GM19452 (cell line): ENCODE measurements around the gene SESN1.

ENCODE experiments used
- ATAC-seq: cut with Tn5 transposase; IDR thresholded peaks from one replicate; pipeline ENCODE4 v1.9.1; 2021; ENCODE audit not compliant: unreplicated experiment

SESN1 gene

DNA sequence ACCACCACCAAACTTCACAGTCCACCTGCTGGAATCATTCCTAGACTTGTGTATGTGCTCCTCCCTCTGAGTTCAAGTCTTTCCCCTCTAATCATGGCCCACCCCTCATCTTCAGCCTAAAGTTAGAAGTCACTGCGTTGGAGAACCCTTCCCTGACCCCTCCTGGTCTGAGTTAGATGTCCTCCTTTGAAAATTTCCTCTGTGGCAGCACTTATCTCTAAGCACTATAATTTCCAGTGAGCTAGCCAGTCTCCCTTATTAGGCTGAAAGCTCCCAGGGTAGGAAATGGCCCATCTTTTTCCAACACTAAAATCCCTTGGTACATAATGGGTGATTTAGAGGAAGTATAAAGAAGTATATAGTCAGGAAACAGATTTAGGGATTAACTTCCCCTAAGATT, 63.2 kb downstream of the SESN1 start:
- ATAC-seq = no peak

DNA sequence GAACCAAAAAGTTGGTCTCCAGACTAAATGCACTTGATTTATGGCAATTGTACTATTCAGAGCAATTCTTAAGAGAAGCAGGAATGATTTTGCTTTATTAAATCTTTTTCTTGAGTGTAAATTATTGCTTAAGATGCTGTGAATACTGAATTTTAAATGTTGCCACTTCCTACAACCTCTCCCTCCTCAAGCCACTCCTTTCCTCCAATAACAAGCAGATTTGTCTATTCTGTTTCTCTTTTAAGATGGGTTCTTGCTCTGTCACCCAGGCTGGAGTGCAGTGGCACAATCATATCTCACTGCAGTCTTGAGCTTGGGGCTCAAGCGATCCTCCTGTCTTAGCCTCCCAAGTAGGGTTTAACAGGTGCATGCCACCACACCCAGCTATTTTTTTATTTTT, 65.3 kb downstream of the SESN1 start:
- ATAC-seq = no peak

DNA sequence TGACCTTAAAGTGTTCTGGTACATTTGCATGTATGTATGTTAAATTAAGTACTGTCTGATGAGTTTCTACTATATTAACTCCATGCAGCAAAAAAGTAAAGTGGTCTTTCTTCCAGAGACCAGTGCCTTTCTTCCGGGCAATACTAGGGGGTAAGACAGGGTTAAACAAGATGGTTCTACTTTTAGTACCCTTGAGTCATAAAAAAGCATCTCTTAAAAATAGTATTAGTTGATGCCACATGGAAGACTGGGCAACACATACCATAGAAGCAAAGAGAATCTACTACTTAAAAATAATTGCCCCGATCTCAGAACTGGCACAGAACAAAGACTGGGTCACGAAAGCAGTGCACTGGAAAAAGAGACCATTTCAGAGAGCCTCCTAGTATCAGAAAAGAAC, 66.2 kb downstream of the SESN1 start:
- ATAC-seq = no peak

DNA sequence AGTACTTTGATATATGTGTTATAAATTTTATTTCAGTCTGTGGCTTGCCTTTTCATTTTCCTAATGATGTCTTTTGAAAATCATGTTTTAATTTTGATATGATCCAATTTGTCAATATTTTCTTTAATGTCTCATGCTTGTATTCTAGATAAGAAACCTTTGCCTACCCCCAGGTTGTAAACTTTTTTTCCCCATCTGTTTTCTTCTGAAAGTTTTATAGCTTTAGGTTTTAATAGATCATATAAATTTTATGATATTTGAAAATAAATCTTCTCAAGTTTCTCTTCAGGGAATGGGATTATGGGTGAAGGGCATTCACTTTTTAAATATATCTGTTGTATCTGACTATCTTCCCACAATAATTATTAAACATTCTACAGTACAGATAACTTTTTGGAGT, 66.7 kb downstream of the SESN1 start:
- ATAC-seq = no peak

DNA sequence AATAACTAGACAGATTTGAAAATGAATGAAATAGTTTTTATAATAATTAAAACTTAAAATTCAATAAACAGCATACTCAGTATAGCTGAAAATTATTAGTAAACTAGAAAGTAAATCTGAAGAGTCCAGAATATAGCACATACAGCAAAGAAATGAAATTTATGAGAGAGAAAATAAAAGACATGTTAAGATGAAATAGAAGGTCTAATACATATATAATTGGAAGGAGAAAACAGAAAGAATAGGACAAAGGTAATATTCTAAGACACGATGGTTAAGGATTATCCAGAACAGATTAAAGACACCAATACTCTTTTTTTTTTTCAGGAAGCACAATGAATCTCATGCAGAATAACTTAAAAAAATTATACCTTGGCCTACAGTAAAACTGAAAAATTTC, 69.0 kb downstream of the SESN1 start:
- ATAC-seq = no peak

DNA sequence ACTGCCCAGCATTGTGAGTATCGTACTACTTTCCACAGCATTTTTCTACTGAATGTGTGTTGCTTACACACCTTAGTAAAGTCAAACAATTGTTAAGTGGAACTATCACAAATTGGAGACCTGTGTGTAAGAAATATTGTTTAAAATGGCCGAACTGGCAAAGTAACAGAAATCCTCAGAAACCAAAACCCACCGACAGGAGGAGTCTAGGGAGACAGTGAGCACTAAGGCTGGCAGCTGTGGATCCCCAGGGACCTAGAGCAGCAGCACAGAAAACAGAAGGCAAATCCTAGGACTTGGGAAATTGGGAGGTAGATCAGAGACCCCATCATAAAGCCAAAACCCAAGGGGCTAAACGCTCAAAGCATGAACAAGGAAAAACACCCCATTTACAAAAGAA, 69.9 kb downstream of the SESN1 start:
- ATAC-seq = no peak

DNA sequence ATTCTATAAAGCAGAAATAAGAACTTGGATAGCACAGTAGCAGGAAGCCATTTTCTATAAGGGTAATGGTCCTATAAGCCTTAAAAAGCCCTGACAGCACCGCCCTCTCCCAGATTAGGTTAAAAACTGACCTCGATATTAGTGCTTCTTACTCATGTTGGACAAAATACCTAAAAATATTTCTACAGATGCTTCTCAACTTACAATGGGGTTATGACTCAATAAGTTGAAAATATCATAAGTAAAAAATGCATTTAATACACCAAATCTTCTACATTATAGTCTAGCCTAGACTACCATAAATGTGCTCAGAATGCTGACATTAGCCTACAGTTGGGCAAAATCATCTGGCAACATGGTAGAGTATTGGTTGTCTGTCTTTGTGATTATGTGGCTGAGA, 70.3 kb downstream of the SESN1 start:
- ATAC-seq = no peak

DNA sequence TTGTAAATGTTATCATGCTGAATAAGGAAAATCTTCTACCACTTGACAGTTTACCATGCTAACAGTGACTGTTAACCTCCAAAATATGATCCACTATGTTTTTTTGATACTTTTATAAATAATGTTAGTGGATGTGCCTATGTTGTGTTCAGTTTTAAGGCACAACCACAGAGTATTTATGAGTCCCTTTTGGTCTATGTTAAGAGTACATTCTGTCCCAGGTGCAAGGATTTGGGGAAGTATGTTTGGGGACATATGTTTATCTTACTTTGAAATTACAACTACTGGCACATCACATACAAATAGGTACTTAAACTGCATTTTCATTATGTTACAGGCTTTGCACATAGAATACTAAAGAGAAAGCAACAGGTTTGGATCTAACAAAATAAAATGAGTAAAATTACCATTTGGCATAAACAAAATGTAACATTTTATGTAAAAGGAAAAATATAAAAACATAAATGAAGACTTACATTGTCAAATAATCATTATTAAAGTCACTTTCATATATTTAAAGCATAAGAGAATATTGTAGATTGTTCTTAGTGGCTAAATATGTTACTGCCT, 71.2 kb downstream of the SESN1 start:
- no peak for ATAC-seq

DNA sequence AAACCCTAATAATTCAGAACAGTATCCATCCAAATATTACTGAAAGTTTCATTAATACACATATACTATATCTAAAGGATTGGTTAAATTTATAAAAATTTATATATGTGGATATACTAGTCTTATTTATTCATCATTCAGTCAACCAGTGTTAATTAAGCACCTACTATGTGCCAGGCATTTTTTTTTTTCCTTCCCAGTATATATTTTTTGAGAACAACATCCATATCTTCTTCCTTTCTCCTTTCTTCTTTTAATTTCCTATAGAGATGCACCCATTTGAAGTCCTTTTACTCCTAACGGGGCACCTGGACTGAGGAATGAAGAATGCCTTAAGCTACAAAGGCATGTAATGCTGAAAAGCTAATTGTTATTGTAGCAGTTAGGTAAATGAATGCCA, 72.8 kb downstream of the SESN1 start:
- ATAC-seq = no peak

DNA sequence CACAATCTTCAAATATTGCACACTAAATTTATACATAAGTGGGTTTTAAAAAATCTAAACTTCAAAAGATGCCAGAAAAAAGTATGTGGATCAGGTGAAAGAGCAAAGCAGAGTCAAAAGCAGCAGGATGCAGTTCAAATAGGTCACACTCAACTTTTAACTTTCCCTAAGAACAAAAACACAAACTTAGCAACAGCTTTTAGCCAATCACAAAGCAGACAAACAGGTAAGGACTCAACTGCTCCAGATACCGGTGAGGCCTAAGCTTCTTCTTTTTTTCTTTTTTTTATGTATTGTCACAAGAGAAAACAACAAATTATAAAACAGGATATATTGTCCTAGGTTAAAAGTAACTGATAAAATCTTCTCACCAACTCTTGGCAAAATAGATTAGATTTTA, 74.7 kb downstream of the SESN1 start:
- ATAC-seq = no peak

DNA sequence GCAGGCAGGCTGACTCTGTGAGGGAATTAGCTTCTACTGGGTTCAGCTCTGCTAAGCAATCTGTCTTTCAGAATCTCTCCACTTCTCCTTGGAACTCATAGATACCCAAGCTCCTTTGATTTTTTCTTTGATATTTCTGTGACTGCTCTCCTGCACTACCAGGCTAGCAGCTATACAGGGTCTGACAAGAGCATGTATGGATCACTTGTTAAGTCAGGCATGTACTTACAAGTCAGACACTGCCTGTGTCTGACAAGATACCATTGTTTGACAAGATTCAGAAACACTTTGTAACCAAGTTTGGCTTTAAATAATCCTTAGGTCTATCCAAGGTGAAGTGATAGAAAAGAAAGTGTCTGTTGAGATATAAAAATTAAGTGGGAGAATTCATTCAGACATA, 79.5 kb downstream of the SESN1 start:
- no peak for ATAC-seq

DNA sequence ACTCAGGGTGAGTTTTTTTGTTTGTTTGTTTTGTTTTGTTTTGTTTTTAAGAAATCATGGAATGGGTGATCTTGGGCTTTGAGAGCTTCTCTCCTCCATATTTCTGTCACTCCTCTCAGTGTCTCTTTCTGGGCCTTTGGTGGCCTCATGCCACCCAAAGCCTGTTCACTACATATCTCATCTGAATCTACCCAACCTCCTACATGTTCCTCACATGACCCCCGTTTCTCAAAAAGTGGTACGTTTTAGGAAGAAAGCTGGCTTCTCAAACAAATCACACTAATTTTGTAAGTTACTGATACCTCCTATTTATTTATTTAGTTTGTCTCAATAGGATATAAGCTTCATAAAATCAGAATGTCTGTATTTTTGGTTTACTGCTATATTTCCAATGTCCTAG, 80.0 kb downstream of the SESN1 start:
- ATAC-seq = no peak

DNA sequence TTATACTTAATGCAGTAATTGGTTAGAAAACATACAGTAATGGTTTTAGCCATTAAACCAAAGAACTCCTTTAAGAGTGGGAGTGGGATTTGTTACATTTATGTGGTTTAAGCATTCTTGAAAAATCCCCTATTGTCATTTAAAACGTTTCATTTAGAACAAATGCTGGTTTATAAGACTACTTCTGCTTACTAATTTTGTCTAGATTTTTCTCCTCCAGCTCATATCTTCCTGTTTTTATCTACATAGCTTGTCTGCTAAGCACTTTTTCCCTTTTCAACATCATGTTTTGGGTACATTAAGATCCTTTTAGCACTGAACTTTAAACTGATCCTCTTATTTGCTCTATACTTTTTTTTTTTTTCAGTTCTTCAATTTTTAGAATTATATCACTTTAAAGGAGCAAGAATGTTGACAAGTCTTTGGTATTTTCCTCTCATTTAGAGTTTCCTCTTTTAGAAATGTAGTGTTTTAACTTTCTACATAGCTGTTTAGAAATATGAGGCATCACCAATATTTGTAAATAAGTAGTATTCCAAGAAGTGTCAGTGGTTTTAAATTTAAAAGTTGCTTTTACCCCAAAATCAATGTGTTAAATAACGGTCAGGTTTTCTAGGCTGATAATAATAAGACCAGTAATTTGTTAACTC, 80.9 kb downstream of the SESN1 start:
- no peak for ATAC-seq

DNA sequence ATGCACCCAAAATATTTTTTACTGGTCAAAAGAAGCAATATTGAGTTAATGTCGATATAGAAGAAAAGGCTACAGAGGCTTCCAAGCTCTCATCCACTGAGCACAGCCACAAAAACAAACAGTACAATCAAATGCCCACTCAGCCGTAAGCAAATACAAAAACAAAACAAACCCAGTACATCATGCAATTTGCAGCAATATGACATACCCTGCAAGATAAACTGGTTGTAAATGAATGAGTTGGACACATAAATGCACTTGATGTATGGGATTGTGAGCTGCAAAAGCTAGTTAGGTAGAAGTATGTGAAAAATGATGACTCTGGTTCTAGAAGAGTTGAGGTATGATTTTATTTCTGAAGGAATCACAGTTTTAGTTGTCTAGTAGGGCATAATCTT, 83.9 kb downstream of the SESN1 start:
- no peak for ATAC-seq

DNA sequence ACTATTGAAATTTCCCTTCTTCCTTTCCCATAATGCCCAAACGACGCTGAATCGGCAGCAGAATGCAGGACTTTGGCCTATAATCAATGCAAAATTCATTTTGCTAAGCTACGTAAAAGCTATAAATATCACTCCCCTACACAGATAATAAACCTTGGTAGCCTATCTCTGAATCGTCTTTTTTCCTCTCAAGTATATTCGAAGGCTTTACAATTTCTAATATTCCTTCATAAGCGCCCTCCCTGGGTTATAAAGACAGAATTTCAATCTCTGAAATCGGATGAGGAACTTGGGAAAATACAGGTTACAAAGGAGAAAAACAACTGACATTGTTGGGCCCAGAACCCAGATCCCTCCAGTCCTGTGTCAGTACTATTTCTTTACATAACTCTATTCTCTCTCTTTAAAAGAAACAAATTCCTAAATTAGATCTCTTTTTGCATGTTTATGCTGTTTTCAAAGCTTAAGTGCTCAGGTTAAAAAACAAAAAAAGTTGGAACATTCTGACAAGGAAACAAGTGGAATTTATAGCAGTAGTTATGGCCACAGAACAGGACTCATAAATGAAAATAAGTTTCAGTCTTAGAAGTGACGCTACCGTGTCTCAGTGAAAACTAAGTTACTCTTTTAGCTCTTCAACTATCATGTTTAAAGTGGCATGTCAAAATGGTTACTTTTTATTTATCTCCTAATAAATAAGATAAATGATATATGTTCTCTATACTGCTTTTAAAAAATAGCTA, 84.5 kb downstream of the SESN1 start:
- ATAC-seq = no peak

DNA sequence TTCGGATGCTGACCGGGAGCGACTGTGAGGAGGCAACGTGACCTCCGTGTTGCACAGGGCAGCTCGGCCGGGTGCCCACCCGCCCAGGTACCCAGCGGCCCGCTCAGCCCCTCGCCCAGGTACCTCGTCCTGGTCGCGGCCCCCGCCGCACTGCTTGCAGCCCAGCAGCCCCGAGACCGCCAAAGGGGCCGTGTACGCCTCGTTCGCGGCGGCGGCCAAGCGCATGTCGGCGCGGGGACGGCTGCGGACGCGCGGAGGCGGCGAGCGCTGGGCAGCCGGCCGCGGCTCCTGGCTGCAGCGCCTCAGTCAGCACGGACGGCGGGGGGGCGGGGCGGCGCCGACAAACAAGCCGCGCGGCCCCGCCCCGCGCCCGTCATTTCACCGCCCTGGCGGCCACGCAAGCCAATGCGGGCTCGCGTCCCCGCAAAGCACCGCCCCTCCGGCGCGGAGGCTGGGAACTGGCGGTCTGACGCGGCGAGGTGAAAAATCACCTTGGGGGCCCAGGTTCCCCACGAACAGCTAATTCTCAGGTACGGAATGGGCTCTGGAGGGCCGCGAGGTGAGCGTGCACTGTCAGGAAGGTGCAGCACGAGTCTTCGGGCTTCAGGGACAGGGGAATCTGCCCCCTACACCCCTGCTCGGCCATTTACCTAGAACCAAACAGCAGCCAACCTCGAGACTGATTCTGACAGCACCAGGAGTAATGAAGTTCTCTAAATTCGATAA, 85.2 kb downstream of the SESN1 start:
- peak; percentile 94 for ATAC-seq

DNA sequence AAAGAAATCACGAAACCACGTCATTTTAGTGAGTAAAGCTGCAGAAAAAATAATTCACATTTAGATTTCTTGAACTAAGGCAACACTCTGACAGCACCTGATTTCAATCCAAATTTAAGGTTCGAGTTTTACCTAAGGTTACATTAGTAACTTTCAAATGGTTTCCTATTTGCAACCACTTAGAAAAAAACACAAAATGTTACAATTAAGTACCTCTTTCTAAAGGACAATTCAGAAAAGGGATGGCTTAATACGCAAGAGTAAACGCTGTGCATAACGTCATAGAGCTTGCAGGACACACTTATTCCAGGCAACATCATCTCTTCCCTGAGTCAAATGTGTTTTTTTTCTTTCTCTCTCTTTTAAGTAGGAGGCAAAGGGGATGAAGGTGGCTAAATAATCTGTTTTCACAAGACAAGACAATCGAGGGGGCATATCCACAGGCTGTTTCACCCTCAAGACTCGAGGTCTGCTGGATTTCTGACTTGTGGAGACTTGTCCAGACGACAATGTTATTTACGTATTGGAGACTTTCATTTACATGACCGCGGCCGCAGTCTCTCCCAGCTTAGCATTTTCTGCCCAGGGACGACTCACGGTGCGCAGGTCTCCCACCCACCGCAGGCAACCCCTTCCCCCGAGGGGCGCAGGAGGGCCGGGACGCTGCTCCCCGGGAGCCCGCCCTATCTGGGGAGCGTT, 86.0 kb downstream of the SESN1 start:
- peak; percentile 27 for ATAC-seq

DNA sequence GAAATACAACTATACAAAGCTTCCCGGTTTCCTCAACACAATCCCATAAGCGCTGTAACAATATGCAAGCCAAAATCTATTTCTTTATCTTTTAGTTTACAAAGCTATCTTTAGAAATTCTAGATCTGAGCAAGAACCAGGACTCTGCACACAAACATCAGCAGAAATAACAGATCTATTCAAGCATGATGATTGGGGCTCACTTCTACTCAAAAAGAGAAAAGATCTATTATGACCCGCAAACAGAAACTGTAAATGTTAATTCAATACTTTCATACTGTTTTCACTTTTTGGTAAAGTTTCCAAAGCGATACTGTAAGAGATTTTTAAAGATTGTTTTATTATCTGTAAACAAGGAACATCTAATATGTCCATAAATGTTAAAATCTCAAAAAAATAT, 86.6 kb downstream of the SESN1 start:
- ATAC-seq = no peak

DNA sequence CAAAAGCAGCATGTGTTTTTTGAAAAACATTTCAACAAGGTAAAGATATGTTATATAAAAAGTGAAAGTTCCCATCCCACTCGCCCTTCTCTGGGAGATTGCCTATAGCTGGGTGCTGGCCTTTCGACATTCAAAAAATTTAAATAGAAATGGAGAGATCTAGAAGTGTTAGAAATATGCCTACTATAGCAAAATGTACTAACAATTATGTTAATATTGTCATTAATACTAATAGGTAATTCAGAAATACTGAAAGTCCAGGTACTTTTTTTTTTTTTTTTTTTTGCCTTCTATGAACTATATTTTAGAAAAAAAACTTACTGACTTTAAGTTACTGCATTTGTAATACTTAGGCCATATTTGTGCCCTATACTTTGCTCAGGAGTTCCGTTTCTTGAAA, 87.1 kb downstream of the SESN1 start:
- no peak for ATAC-seq

DNA sequence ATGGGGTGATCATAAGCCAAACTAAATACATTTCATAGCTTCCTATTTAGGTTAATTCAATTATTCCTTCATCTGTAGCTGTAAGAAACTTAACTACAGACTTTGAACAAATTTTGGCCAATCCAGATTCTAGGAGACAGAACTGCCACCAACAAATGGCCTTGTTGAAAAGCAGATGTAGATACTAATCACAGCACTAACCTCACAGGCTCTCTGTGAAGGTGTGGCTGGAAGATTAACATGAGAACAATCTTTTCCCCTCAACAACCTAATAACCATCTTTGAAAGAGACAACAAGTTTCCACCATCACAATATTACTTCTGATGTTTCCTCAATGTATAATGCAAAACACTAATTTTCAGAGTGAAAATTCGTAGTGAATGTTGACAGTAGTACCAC, 87.8 kb downstream of the SESN1 start:
- no peak for ATAC-seq

DNA sequence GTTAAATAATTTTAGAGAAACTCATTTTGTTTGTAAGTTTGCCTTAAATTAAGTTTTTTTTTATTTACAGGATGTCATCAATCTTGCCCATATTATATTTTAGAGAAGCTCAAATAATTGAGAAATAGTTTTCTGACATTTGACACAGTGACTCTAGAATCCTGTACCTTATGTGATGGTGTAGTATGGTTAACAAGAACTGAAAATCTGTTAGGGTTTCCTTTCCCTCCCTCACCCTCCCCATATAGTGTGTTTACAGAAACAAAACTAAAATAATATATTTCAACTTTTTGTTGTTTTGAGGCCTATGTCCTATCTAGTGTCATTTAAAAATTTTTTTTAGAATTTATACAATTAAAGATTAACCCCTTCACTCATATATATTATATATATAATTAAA, 91.8 kb downstream of the SESN1 start:
- no peak for ATAC-seq
